Mucosa of gallbladder (tissue), 1 donor: ENCODE results near the gene FHOD3. TPM values are rescaled to one million over a fixed set of nuclear protein-coding genes. Genes with fewer than 3 reads are reported as not detected.
A peak's percentile ranks its signal among the peaks of the same experiment; 100 is the strongest.

Source experiments
- DNase-seq: peaks from one replicate; pipeline ENCODE4 v3.0.0-alpha.2; 2020; ENCODE audit warnings: low spot score
- total RNA-seq: library from RNA; stranded (reverse); gene quantifications from one replicate; pipeline ENCODE4 v1.2.1, GENCODE V29; 2021
- donor health status: DM: no; HTN: no; CAD: no.

FHOD3 gene
- total RNA-seq, 1 donor from 2014 or later = 24.9 TPM

DNA sequence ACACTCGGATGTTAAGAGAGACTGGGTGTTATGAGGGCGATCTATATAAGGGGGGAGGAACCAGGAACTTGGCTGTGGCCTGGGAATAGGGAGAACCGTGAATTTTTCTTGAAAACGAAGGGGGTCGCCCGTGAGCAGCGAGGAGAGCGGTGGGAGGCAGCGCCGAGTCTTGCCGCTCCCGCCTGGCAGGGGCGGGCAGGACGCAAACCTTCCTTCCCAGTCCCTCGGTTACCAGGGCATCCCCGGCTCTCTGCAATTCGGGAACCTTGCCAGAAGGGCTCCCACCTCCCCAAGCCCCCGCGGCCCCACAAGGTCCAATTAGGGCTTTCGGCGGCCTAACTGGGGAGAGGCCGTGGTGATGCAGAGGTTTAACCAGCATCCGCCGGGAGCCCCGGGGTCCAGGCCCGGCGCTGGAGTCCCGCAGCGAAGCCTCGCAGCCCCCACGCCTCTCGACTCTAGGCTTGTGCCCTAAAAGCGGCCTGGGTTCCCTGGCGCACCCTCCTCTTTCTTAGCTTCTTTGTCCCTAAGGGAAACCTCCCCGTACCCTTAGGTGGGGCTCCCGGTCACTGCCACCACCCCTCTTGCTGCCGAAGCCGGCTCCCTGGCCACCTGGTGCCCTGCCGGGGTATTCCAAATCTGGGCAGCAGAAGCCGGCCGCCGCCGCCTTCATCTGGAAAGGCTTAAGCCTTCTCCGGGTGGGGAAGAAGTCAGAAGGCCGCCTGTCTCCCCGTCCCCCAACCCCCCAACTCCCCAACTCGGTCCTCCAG, 680 bp upstream of the FHOD3 start:
- peak; percentile 31 for DNase-seq

DNA sequence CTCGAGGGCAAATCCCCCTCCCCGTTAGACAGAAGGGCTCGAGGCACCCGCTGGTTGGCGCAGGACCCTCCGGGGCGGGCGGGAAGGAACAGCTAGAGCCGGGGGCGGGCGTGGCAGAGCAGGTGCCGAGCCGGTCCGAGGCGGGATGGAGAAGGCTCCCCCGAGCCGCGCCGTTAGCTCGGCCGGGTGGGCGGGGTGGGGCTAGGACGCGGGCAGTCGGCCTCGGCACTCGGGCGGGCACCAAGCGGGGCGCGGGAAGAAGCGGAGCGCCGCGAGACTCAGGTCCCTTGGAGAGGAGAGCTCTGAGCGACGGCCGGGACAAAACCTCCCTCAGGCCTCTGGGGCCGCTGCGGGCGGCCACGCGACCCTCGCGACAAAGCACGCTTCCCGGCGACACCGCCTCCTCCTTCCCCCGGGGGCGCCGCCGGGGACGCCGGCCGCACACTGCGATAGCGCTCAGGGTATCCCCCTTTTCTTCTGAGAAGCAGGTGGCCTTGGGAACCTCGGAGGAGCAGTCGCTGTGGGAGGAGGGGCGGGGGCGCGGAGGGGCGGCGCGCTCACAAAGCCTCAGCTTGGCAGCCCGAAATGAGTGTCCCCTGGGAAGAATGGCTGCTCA, 721 bp downstream of the FHOD3 start:
- DNase-seq = no peak

DNA sequence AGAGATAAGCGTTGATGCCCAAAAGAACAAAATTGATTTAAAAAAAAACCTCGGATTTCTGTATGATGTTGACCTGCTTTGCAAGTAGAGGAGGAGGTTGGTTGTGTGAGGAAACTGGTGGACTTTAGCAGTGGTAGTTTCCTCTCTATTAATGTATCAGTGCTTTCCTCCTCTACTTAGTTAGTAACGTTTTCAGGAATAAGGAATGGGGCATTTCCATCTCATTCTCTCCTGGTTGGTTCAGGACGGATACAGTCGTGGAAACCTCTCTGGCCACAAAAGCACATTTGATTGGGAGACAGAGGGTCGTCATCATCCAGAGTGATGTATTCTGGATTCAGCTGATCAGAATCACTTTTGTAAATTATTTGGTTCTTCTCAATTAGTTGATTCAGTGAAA, 1.5 kb downstream of the FHOD3 start:
- no peak for DNase-seq

DNA sequence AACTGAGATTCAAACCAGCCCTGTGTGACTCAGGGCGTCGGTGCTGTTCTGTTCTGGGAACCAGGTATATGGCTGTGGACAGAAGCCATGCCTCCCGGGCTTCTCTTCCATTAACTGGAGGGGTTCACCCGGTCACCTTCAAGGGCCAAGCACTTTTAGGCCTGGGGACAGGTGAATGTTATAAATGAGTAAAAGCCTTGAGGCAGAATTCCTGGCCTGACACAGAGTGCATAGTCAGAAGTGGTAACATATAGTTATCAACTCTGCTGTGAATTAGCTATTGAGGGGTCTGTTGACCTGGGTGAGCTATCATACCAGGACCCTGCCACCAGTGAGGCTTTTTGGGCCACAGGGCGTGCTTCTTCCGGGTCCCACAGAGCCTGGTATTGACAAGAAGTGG, 2.7 kb downstream of the FHOD3 start:
- no peak for DNase-seq

DNA sequence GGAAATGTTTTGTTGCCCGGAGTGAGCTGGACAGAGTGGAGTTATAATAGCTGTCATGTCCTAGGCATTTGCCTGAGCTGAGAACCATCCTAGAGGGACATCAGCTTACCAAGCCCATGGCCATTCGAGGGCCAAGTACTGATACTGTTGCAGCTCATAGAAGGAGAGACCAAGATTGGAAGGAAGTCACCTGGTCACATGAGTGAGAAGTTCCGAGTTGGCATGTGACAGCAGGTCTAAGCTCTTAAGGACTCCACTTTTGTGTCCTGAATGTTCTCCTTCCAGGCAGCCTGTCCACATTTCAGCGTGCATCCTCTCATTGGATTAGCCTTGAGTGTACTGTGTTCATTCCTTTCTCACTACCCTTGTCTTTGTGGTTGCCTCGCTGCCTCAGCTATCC, 4.4 kb downstream of the FHOD3 start:
- DNase-seq = no peak

DNA sequence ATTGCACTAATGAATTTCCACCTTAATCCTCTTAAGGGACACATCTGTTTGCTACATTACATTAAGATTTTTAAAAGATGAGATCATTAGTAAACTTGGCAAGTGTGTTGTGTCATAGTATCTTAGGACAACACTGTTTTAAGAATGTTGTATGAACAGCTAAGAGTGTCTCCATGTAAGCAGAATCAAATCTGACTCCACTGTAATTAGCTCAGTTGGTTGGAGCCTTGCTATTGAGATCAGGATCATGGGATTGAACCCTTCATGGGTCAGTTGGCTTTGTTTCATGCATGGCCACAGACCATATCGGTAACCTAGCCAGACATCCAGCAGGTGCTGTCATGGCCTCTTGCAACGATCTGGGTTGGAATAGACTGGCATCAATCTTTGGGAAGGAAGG, 5.2 kb downstream of the FHOD3 start:
- no peak for DNase-seq

DNA sequence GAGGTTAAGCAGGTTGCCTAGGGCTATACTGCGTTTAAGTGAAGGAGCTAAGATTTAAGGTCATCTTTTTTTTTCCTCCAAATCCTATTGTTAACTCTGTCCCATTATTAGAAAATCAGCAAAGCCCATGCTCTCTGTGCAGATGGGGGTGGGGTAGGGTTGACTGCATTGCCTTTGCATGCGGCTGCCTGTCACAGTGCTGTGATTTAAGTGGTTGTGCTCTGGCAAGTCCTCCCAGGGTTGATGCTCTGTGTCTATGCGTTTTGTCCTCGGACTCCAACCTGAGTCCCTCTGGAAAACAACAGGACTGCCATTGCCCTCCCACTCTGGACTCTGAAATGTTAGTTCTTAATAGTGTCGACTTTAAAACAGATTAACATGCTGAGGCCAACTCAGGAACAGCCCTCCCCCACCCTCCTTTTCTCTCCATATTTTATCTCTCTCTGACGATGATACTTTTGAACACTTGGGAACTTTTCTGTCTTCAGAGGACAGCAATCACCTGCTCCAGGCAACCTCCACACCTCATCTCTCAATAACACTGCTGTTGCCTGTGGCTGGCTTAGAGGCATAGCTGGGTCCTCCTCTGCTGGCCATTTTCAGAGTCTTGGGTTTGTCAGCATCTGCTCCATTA, 5.8 kb downstream of the FHOD3 start:
- no peak for DNase-seq

DNA sequence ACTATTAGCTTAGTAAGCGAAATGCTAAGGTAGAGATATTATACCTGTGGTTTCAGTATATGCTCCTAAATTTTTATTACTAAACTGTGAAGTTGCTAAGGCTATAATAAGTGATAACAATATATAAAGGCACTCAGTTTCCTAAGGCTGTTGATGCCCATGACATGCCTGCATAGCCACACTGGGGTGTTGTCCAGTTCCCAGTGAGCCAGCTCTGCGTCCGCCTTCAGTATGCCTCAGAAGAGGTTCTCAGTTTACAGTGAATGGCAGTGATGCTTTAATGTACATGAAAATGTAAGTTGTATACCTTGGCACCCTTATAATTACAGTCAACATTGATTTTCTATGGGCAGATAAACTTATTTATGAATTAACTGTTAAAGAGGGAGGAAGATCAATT, 7.2 kb downstream of the FHOD3 start:
- DNase-seq = no peak

DNA sequence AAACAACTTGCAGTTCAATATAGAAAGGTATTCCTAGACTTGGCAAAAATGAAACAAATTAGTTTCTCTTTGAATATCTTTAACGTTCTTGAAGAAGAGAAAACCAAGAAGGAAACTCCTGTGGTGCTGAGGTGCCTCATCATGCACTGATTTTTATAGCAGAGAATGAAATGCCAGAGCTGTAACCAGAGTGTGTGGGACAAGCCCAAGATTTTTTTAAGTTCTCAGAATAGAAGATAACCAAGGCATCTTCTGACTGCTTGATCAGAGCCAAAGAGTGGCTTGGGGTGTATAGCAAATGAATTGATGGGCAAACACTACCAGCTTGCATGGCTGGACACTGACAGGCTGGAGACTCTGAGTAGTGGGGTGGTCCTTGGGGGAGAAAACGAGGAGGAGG, 7.9 kb downstream of the FHOD3 start:
- DNase-seq = no peak

DNA sequence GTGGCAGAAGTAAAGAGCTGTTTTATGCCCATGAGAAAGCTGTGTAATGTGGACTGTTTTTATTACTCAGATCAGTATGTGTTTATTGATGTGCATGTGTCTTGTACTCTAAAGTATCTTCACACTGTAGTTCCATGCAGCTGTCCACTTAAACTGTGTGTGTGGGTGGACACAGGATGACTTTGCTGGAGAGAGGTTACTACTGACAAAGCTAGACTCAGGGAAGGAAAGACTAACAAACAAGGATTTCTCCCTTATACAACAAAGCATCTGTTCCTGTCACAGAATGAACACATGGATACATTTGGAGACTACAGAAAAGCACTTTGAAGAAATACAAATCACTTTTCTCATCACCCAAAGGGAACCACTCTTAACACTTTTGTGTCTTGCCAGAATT, 10.0 kb downstream of the FHOD3 start:
- DNase-seq = no peak

DNA sequence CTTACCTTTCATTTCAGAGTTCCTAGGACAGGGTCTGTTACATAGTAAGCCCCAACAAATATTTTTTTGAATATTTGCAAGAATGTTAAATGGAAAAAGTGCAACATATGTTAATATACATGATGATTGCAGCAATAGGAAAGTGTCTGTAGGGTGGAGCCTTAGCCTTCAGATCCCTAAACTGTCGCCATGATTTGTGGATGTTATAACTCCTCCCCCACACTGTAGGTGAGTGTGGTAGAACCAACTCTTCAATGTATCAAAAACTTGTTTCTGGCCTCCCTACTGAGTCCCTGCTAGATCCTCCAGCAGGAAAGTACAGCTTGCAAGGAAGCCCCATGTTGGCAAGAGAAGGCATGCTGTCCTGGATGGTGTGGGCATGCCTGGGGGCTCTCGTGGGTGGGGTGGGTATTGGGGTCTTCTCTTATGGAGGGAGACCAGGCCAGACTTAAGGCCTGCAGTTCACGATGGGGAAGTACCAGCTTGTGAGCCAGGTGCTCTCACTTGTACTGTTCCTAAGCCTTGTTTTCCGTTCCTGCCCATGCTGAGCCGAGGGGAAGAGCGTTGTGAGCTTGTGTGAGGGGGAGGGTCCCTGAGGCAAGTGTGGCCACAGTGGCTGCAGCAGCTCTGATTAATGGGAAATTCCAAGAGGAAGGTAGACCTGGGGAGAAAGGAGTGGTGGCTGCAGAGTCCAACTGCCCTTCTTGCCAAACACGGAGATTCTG, 11.4 kb downstream of the FHOD3 start:
- DNase-seq = no peak

DNA sequence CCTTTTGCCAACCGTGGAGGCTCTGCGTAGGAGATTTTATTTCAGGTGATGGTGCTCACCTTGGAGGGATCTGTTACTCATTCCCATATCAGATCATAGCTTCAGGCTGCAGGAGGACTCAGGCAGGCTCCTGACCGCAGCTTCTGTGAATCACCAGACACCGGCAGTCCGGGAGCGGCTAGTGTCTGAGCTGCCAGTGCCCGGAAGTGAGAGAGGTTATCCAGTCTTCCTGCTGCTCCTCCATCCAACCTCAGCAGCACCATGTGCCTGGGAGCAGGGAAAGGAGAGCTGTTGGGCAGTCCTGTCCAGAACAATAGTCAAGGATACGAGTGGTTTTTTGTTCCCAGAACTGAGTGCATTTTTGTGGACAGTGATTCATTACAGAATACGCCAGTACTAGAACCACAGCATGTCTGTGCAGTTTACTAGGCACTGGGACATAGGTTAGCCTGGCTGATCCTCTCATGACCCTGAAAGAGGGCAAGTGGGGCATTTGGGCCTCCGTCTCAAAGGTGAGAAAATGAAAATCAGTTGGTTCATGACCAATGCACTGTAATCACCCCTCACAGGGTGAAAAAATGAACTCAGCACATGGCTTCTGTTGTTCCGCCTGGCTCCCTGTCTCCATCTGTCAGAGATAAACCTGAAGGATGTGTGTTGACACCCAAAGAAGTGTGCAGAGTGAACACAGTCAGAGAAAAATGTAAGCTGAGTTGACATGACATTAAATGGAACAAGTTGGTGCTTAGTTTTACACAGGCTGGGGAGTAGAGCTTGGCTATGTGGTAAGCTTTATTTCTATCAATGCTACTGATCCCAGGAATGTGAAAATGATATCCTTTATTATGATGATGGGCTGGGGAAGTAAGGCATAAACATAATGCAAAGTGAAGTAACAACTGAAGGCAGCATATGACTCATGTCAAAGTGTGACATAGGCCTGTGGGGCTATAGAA, 12.2 kb downstream of the FHOD3 start:
- peak; percentile 29 for DNase-seq

DNA sequence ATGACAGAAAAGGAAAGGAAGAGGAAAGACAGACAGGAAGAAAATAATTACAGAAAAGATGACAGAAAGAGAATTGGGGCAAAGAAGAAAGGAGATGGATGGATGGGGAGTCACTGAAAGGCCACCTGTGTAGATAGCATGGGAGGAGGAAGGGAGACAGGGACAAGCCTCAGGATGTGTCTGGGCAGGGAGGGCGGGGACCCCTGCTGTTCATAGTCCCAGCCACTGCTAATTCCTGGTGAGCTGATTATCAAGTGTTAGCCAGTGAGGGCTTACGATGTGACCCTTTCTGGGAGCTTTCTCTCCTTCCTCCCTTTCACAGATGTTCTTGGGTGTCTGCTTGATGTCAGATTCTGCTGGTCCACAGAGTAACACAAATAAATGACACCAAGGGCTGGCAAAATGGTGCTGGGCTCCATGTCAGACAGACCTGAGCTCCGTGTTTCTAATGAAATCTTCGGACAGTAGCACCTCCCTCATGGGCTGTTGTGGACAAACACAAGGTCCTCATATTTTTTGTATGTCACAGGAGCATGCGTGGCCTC, 13.6 kb downstream of the FHOD3 start:
- DNase-seq = no peak

DNA sequence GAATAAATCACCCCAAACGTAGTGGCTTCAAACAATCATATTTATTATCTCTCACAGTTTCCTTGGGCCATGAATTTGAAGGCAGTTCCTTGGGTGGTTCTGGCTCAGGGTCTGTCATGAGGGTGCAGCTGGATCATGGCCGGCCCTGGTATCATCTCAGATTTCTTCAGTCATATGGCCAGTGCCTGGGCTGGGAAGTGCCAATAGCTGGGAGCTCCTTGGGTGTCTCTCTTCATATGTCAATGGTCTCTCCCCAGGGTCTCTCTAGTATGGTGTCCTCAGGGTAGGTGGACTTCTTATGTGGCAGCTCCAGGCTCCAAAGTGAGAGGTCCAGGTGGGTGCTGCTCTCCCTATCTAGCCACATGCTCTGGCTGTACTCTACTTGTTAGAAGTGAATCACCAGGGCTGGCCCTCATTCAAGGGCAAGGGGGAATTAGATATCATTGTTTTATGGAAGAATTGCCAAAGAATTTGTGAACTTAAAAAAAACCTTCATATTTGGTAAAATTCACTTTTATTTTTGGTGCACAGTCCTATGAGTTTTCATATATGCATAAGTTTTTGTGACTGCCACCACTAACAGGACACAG, 15.4 kb downstream of the FHOD3 start:
- no peak for DNase-seq

DNA sequence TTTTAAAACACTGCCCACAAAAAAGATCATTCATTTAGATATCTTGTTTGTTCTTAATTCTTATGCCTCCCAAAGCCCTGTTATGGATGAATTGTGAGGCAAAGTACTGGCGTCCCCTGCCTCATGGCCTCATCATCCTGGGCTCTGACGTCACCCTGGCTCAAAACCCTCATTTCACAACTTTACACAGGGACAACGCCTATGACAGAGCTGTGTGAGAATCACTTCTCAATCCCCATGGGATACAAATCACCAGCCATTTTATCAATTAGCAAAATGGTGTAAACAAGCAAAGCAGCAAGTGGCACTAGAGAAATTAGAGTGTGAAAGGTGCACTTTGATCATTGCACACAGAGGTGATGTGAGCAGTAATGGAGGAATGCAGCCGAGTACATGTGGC, 16.6 kb downstream of the FHOD3 start:
- DNase-seq = no peak

DNA sequence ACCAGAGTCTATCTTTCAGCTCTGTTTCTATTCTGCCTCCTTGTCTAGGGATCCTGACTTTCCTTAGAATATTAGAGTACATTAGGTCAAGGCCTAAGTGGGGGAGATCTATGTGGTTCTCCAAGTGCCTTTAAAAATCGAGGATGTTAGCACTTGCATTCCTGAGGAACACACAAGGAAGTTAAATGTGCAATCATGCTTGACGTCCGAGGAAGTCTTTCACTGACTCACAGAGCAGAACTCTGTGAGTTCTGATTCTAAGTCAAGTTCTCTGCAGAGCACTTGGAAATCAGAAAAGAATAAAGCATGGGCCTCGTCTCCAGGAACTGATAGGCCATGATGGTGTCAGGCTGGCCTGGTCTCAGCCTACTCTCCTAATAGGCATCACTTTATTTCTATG, 17.2 kb downstream of the FHOD3 start:
- no peak for DNase-seq

DNA sequence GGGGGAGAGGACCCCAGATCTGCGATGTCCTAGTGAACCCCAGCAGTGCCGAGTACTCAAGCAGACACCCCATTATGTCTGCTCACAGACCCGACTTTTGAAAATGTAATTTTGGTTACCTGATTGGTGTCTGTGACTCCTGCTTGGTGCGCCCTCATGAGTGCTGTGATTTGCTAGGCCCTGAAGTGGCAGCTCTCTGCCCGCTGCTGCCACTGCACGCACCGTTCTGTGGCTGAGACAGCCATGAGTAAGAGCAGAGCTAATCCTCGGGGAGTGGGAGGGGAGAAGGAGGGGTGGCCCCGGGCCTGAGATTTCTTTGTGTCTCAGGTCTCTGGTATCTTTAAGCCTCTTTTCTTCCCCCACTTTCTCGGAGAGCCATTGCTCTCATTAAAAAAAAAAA, 18.2 kb downstream of the FHOD3 start:
- no peak for DNase-seq

DNA sequence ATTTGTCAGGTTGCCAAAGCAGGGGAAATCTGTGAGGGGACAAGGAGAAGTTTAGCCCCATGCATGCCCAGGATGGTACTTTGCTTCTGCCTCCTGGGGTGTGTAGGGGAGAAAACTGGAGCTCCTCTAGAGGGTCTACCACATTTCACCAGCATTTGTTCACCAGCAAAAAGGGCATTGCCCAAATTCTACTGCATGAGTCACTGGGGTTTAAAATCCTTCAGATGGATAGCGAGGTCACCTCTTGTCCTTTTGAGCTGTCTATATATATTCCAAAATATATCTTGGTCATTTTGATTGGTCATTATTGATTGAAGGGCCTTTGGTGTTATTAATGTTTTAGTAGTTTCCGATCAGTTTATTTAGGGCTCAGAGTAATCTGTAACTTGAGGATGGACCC, 18.7 kb downstream of the FHOD3 start:
- DNase-seq = no peak

DNA sequence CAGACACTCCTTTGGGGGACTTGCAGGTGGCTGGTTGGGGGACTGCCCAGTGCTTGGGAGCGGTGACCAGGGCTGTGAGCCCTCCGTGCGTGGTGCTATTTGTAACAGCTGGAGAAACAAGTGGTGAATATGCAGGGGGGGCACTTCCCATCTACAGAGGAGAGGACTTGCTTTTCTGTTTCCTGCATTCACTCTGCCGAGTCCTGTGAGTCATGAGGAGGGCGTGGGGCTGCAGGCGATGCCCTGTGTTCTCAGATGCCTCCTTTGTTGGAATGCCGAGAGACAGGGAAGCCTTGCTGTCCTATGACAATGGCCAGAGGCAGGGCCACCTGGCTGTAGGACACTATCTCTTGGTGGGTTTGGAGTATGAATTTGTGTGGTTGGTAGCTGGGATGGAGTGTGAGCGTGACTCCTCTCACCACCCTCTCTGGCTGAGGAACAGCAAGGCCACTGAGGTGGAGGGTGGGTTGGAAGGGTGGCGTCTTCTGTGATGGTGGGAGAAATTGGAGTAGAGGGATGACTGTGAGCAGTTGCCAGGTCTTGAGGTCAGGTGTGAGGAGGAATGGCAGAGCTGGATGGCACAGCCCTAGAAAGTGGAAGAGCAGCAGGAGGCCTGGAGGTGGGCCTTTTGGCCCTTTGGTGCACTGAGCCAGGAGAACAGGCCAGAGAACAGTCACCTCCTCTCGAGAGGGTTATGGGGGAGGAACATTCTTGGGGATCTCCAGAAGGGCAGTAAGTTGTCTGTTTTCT, 24.3 kb downstream of the FHOD3 start:
- no peak for DNase-seq

DNA sequence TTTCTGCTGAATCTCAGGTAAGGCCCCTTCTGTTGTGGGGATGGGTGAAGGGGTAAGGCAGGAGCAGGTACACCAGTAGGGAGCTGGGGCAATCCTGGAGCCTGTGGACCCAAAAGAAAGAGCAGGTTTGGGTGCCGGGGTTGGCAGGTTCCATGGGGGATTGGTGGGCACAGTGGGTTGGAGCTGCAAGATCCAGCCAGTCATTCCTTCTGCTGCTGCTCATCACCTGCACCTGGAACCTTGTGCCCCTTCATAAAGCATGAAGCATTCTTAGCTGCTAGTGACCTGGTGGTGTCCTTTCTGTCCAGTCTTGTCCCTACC, 24.9 kb downstream of the FHOD3 start:
- no peak for DNase-seq
